K562 (cell line): Measurements from ENCODE around the gene ISY1. TPM values are rescaled to one million over a fixed set of nuclear protein-coding genes. Genes with fewer than 3 reads are reported as not detected.

Source experiments
- ATAC-seq: fragments of 200-7000 bp; cut with Tn5 transposase; 3 replicates; pipeline ENCODE4 v1.9.1; 2020; ENCODE audit warnings: moderate library complexity
- BruUV-seq: library from RNA; stranded (reverse); fragments of 400-500 nt; replicated peaks from 2 replicates; lab custom pipeline; 2021; lab: Mats Ljungman, UMichigan
- CTCF ChIA-PET: fragments of 300-600 bp; formaldehyde crosslinking; extraction: SDS; loops from one replicate; lab custom pipeline; 2021; ENCODE audit warnings: low intra/inter-chr PET ratio; lab: Yijun Ruan, JAX
- POLR2A ChIA-PET: fragments of 300-600, 350-650 bp; sonication (Branson Sonifier 250); formaldehyde crosslinking; extraction: SDS; loops from one replicate; lab custom pipeline; 2021; ENCODE audit warnings: antibody characterized with exemption, inconsistent platforms; lab: Yijun Ruan, JAX
- DNase-seq, 4 experiments: peaks; one replicate each; pipeline versions ENCODE4 v3.0.0 to v3.0.0-alpha.2; 2011 to 2018; ENCODE audit warnings: low spot score in 3 of 4, mixed read lengths in 3 of 4; ENCODE audit errors: extremely low read depth in 1 of 4
- FAIRE-seq: peaks from 2 replicates; lab custom pipeline; 2011; peaks lifted over from hg19 to GRCh38; lab: Jason Lieb, UNC
- H2AFZ ChIP-seq: 2 replicates; pipeline ENCODE4 v1.6.0; 2011; ENCODE audit warnings: low read depth, low read length, control low read depth, inconsistent platforms
- H3K27ac ChIP-seq: fragments of 200-600 bp; 3 replicates; pipeline ENCODE4 v1.8.0; 2011; ENCODE audit warnings: low read depth, mild to moderate bottlenecking, control low read depth, inconsistent platforms, low read length, moderate library complexity, mixed read lengths; ENCODE audit errors: extremely low read depth
- H3K27me3 ChIP-seq, 2 experiments: fragments of 300-600 bp in 1 of 2; 2 replicates in 1 of 2; 3 replicates in 1 of 2; pipeline versions ENCODE4 v1.6.0 to v1.8.0; 2011; ENCODE audit warnings: inconsistent platforms in 2 of 2, low read length in 2 of 2, mild to moderate bottlenecking in 1 of 2, mixed read lengths in 1 of 2, moderate library complexity in 1 of 2; ENCODE audit not compliant: control insufficient read depth in 2 of 2, insufficient read depth in 2 of 2
- H3K36me3 ChIP-seq: fragments of 300-600 bp; 3 replicates; pipeline ENCODE4 v1.8.0; 2011; ENCODE audit warnings: mild to moderate bottlenecking, low read length, inconsistent platforms; ENCODE audit not compliant: control insufficient read depth, insufficient read depth
- H3K4me1 ChIP-seq, 2 experiments: fragments of 200-600 bp in 1 of 2; replicated peaks in 1 of 2; 2 replicates in 1 of 2; 3 replicates in 1 of 2; pipeline versions ENCODE4 v1.5.1 to v1.8.0; 2011; ENCODE audit warnings: inconsistent platforms in 2 of 2, low read length in 2 of 2, mild to moderate bottlenecking in 1 of 2, mixed read lengths in 1 of 2, moderate library complexity in 1 of 2; ENCODE audit not compliant: control insufficient read depth in 2 of 2, insufficient read depth in 2 of 2
- H3K4me2 ChIP-seq: 2 replicates; pipeline ENCODE4 v1.6.1; 2011; ENCODE audit warnings: low read length, control low read depth, inconsistent platforms, mixed read lengths; ENCODE audit not compliant: insufficient read depth
- H3K4me3 ChIP-seq: fragments of 200-600 bp; sonication (generic), shearing (Covaris generic); 2 replicates; pipeline ENCODE4 v1.5.1; 2016; ENCODE audit warnings: control low read depth, inconsistent platforms
- H3K79me2 ChIP-seq: fragments of 200-600 bp; 3 replicates; pipeline ENCODE4 v1.8.0; 2011; ENCODE audit warnings: low read length, inconsistent platforms; ENCODE audit not compliant: control insufficient read depth, insufficient read depth
- H3K9ac ChIP-seq, 2 experiments: 2 replicates each; pipeline versions ENCODE4 v1.6.0 to v1.6.1; 2011; ENCODE audit warnings: low read depth in 2 of 2, low read length in 2 of 2, control low read depth in 1 of 2, inconsistent platforms in 1 of 2, mild to moderate bottlenecking in 1 of 2, mixed read lengths in 1 of 2; ENCODE audit not compliant: insufficient read depth in 1 of 2
- H3K9me1 ChIP-seq: one replicate; pipeline ENCODE4 v1.6.0; 2011; ENCODE audit warnings: inconsistent platforms, mild to moderate bottlenecking, low read length, moderate library complexity; ENCODE audit not compliant: control insufficient read depth, insufficient read depth
- H3K9me3 ChIP-seq: replicated peaks from 2 replicates; pipeline ENCODE4 v1.5.1; 2011; ENCODE audit warnings: low read depth, low read length, inconsistent platforms; ENCODE audit not compliant: control insufficient read depth, insufficient read depth
- H4K20me1 ChIP-seq: replicated peaks from 2 replicates; pipeline ENCODE4 v1.6.1; 2011; ENCODE audit warnings: low read length, inconsistent platforms, mixed read lengths; ENCODE audit not compliant: control insufficient read depth, insufficient read depth
- USF1 ChIP-seq: sonication (generic); formaldehyde crosslinking; IDR thresholded peaks from 2 replicates; pipeline ENCODE4 v1.9.0; 2022; ENCODE audit warnings: mild to moderate bottlenecking, missing genetic modification reagents
- VEZF1 ChIP-seq: fragments of 200-800 bp; sonication (Bioruptor generic); IDR thresholded peaks from 2 replicates; pipeline ENCODE4 v1.6.1; 2017; ENCODE audit warnings: missing genetic modification characterization, missing compliant biosample characterization
- WGBS: fragments of 100-300 bp; shearing (Covaris generic); methylation state at CpG from one replicate; pipeline ENCODE4 v1.1.6; 2016; ENCODE audit warnings: low coverage, mixed read lengths; ENCODE audit not compliant: insufficient coverage; ENCODE audit errors: missing lambda C conversion rate; 5-methylcytosine and 5-hydroxymethylcytosine counted together
- in situ Hi-C: fragments of 300-500 bp; cut with MboI; formaldehyde crosslinking; loops from 4 replicates; pipeline ENCODE4 v1.15.0; 2018; ENCODE audit warnings: inconsistent platforms, mixed read lengths
- intact Hi-C: fragments of 100-400 bp; cut with micrococcal nuclease; formaldehyde crosslinking; loops from 2 replicates; pipeline ENCODE4 v1.14.2; 2022
- polyA plus RNA-seq, 8 experiments: library from polyadenylated mRNA; depleted of rRNA in 4 of 8; stranded (reverse) in 5 of 8; unstranded in 3 of 8; fragments of >200 nt; fragmentation: Nextera tagmentation in 2 of 8; fragmentation: Illumina TruSeq in 1 of 8; extraction: Ambion mirVana in 2 of 8; extraction: Trizol in 1 of 8; gene quantifications; 2 replicates each; pipeline versions ENCODE4 v1.2.1 to v1.2.3, GENCODE V29; 2011 to 2014; ENCODE audit warnings: inconsistent platforms in 1 of 8, missing spikeins in 1 of 8
- total RNA-seq, 7 experiments: library from RNA; depleted of rRNA in 6 of 7; stranded (reverse); fragments of >200 nt in 6 of 7; fragmentation: Illumina TruSeq in 2 of 7; extraction: Trizol in 2 of 7; gene quantifications; 2 replicates each; pipeline versions ENCODE4 v1.2.1 to v1.2.3, GENCODE V29; 2011 to 2021; ENCODE audit warnings: low replicate concordance in 1 of 7

ISY1 gene
- total and polyA plus RNA-seq, 9 of the 15 experiments (the other 6 are each of a cell fraction or from before 2014, with no cell fraction given), result 23.5 to 50.0 (median 32.9) TPM

- peaks cover 6 to 11% of the 10 kb centered on the region in 2 experiments; a peak in 4 of 5 replicates for H3K4me1 ChIP-seq
Observed at GRCh38 chr3:129106866-129107565, 53.8 kb downstream of the ISY1 start.

More at GRCh38 chr3:129106866-129107565, 53.8 kb downstream of the ISY1 start:
- Histone ChIP-seq H3K4me2 (no peak overlapping the region), H2AFZ (no peak overlapping the region), H3K36me3 (no peaks in the 10 kb centered on the region), H3K27me3 (no peaks in the 10 kb centered on the region), H4K20me1 (0 out of 2 replicates have a peak, but pooled peaks cover under 1% of the 10 kb centered on the region), H3K27ac (no peak overlapping the region), H3K9me3 (no peaks in the 10 kb centered on the region), H3K79me2 (no peaks in the 10 kb centered on the region), H3K4me3 (no peak overlapping the region), H3K9ac (peak overlapping the region in 1 of 2 experiments; percentile 35; a peak in 1 of 4 replicates), H3K9me1 (no peaks in the 10 kb centered on the region)
- CTCF ChIA-PET, result no interaction called here
- no TSS peak for BruUV-seq
- POLR2A ChIA-PET, result interaction anchor here (0.6 to 1.1 kb wide), 5 partner anchors 16 to 1049 kb away, joined by 3 to 4 read pairs (median 3); no protein-coding TSS in a partner anchor
- 58% methylated on average over 17 of the region's 19 CpGs for WGBS
- no peak for ATAC-seq
- no peak for DNase-seq
- TF ChIP-seq USF1 (CRISPR knock-in tag) (peak; percentile 23; the same call in 1 of the 2 replicates), VEZF1 (CRISPR knock-in tag) (no peak)
- intact Hi-C loops (no loop called here), in situ Hi-C loops (no loop called here)
- FAIRE-seq, result no peak
